Esophagus squamous epithelium (tissue), 5 donors: Measurements from ENCODE around the gene ANKRD52. TPM values are rescaled to one million over a fixed set of nuclear protein-coding genes. Genes with fewer than 3 reads are reported as not detected.

Source experiments
- DNase-seq: peaks from one replicate; lab custom pipeline; 2025; lab: John Stamatoyannopoulos, UW
- H3K27ac ChIP-seq, 4 donors: fragments of 200-600 bp; sonication (generic); one replicate each; pipeline ENCODE4 v1.5.1; 2016 to 2019; ENCODE audit warnings: mild to moderate bottlenecking in 1 of 4
- H3K27me3 ChIP-seq, 4 donors: fragments of 200-600 bp; sonication (generic); 1 replicate in 3 of 4; 2 replicates in 1 of 4; pipeline versions ENCODE4 v1.5.1 to v1.6.0; 2017 to 2021; ENCODE audit warnings: antibody characterized with exemption in 1 of 4
- H3K36me3 ChIP-seq, 3 donors: fragments of 200-600 bp; sonication (generic); one replicate each; pipeline ENCODE4 v1.5.1; 2016 to 2019
- H3K4me1 ChIP-seq, 3 donors: fragments of 200-600 bp; sonication (generic); one replicate each; pipeline ENCODE4 v1.5.1; 2017 to 2019
- H3K4me3 ChIP-seq, 4 donors: fragments of 200-600 bp; sonication (generic); 1 replicate in 3 of 4; 2 replicates in 1 of 4; pipeline ENCODE4 v1.5.1; 2016 to 2019; ENCODE audit warnings: mild to moderate bottlenecking in 2 of 4, moderate library complexity in 1 of 4
- H3K9me3 ChIP-seq, 3 donors: fragments of 200-600 bp; sonication (generic); one replicate each; pipeline ENCODE4 v1.5.1; 2016 to 2019
- POLR2A ChIP-seq, 4 donors: fragments of 450-650 bp; IDR thresholded peaks; one replicate each; pipeline ENCODE4 v1.6.1; 2017; ENCODE audit warnings: antibody characterized with exemption in 4 of 4, mild to moderate bottlenecking in 4 of 4, moderate library complexity in 3 of 4
- WGBS, 2 donors: methylation state at CpG; one replicate each; pipeline ENCODE4 v1.1.5; 2018; 5-methylcytosine and 5-hydroxymethylcytosine counted together
- intact Hi-C: fragments of 100-400 bp; cut with DNase I; formaldehyde crosslinking; loops from one replicate; pipeline ENCODE4 v1.15.0; 2022
- total RNA-seq, 4 donors: library from RNA; depleted of rRNA; stranded (reverse); fragments of >200 nt; gene quantifications; one replicate each; pipeline ENCODE4 v1.1.0, GENCODE V29; 2016
- TF ChIP-seq, protein P1 (sequence below), 6 experiments: fragments of 450-650 bp in 4 of 6; fragments of 200-600 bp in 2 of 6; sonication (generic) in 2 of 6; IDR thresholded peaks; one replicate each; pipeline ENCODE4 v1.5.1; 2016 to 2019; ENCODE audit warnings: antibody characterized with exemption in 6 of 6, mild to moderate bottlenecking in 4 of 6, moderate library complexity in 4 of 6
- donor health status: DM: yes; HTN: yes; CAD: no.

ANKRD52 gene
- total RNA-seq, 4 donors from 2014 or later = 9.2 to 15.8 (median 13.9) TPM

GRCh38 chr12:56261503-56262232, 3.5 kb upstream of the ANKRD52 start:
- H3K27ac ChIP-seq = no peak overlapping the region
- no peaks in the 10 kb centered on the region for H3K9me3 ChIP-seq
- H3K27me3 ChIP-seq = no peaks in the 10 kb centered on the region
- WGBS, 2 donors = 67 to 75% methylated on average over 5 of the region's 5 CpGs
- no peak overlapping the region for H3K4me3 ChIP-seq
- no peak for DNase-seq
- intact Hi-C loops = no loop called here
- TF ChIP-seq POLR2A (IDR thresholded peaks at IDR 0.05) = no peak
- TF ChIP-seq, protein P1, sequence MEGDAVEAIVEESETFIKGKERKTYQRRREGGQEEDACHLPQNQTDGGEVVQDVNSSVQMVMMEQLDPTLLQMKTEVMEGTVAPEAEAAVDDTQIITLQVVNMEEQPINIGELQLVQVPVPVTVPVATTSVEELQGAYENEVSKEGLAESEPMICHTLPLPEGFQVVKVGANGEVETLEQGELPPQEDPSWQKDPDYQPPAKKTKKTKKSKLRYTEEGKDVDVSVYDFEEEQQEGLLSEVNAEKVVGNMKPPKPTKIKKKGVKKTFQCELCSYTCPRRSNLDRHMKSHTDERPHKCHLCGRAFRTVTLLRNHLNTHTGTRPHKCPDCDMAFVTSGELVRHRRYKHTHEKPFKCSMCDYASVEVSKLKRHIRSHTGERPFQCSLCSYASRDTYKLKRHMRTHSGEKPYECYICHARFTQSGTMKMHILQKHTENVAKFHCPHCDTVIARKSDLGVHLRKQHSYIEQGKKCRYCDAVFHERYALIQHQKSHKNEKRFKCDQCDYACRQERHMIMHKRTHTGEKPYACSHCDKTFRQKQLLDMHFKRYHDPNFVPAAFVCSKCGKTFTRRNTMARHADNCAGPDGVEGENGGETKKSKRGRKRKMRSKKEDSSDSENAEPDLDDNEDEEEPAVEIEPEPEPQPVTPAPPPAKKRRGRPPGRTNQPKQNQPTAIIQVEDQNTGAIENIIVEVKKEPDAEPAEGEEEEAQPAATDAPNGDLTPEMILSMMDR (IDR thresholded peaks at IDR 0.05) = no peak
- H3K36me3 ChIP-seq = peaks cover 0 to 4% (median 0%) of the 10 kb centered on the region in 3 donors
- H3K4me1 ChIP-seq = peaks cover 9 to 39% (median 25%) of the 10 kb centered on the region in 3 donors

DNA sequence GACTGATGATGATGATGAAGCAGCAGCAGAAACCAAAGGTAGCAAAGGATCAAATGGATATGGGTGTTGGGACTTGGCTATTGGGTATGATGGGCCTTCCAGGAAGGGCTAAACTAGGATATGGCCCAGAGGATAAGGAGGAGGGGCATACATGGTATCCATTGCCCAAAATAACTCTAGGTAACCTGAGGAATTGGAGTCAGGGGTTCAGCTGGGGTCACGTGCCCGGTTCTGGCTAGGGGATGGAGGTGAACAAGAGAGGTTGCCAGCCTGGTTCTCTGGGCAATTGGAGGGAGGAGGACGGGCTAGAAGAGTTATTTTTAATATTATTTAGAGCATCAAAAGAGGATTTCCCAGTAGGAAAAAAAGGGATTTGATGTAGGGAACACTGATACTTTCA, 2.7 kb upstream of the ANKRD52 start:
- Histone ChIP-seq H3K36me3 (peaks cover 0 to 12% (median under 1%) of the 10 kb centered on the region in 3 donors), H3K27me3 (no peaks in the 10 kb centered on the region), H3K9me3 (no peaks in the 10 kb centered on the region), H3K4me3 (no peak overlapping the region), H3K4me1 (peaks cover 15 to 39% (median 27%) of the 10 kb centered on the region in 3 donors), H3K27ac (no peak overlapping the region)
- intact Hi-C loops = no loop called here
- DNase-seq = no peak
- WGBS, 2 donors = 83 to 93% methylated on average over 3 of the region's 3 CpGs
- TF ChIP-seq, protein P1 (IDR thresholded peaks at IDR 0.05) = no peak
- no peak for TF ChIP-seq POLR2A (IDR thresholded peaks at IDR 0.05)

- Histone ChIP-seq H3K36me3 (peaks cover 3 to 17% (median 5%) of the 10 kb centered on the region in 3 donors), H3K4me1 (peaks cover 15 to 38% (median 24%) of the 10 kb centered on the region in 3 donors), H3K9me3 (no peaks in the 10 kb centered on the region), H3K27ac (no peak overlapping the region), H3K4me3 (no peak overlapping the region), H3K27me3 (no peaks in the 10 kb centered on the region)
- WGBS, 2 donors = 88 to 89% methylated on average over 5 to 8 of the region's 8 CpGs
- TF ChIP-seq, protein P1 (IDR thresholded peaks at IDR 0.05) = no peak
- no peak for TF ChIP-seq POLR2A (IDR thresholded peaks at IDR 0.05)
- no peak for DNase-seq
- intact Hi-C loops = no loop called here
Observed at GRCh38 chr12:56260380-56260779, 2.2 kb upstream of the ANKRD52 start.

DNA sequence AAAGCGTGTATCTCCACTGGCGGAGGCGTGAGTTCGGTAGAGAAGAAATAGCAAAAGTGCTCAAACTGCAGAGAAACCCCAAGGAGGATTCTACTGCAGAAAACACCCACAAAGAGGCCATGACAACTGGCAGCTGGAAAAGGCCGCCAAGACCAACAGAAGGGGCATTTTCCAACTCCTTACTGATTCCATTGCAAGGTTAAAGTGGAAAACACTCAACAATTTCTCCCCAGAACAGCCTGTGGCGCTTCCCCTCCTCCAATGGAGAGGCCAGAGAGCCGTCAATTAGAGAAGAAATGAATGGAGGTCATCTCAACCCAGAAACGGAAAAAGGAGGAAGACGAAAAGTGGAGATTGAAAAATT, 618 bp upstream of the ANKRD52 start:
- TF ChIP-seq, protein P1 (IDR thresholded peaks at IDR 0.05) = no peak
- no peak for TF ChIP-seq POLR2A (IDR thresholded peaks at IDR 0.05)
- intact Hi-C loops = no loop called here

DNA sequence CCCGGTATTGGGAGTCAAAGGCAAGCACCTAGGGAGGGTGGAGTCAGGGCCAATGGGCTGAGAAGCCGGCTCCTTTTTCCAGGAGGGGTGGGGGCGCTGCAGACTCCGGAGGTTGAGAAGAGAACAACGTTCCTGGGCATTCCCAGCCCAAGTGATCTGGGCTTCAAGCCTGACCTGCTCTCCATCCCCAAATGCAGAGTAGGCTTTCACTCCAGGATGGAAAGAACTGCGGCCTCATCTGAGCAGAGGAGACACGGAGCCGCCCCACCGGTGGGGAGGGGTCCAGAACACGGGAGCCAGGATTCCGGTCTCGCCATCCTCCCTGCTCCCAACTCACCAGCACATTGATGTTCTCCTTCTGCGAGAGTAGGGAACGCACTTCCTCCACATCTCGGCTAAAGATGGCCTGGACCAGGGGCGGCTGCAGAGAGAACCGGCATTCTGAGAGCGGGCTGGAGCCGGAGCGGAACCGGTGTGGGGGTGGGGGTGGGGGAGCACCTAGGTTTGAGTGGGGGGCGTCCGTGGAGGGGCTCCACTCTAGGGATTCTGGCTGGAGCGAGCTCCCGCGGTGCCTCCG, 605 bp downstream of the ANKRD52 start:
- DNase-seq = no peak
- Histone ChIP-seq H3K36me3 (peaks cover 22 to 45% (median 33%) of the 10 kb centered on the region in 3 donors), H3K27me3 (no peaks in the 10 kb centered on the region), H3K9me3 (no peaks in the 10 kb centered on the region), H3K4me3 (peak overlapping the region; percentile 74 to 90 (median 82)), H3K4me1 (peaks cover 15 to 38% (median 24%) of the 10 kb centered on the region in 3 donors), H3K27ac (peak overlapping the region; percentile 89 to 96 (median 94))
- WGBS, 2 donors = 0 to 6% methylated on average over 2 to 3 of the region's 27 CpGs
- intact Hi-C loops = no loop called here
- TF ChIP-seq, protein P1 (IDR thresholded peaks at IDR 0.05) = no peak
- TF ChIP-seq POLR2A (IDR thresholded peaks at IDR 0.05) = no peak

More for the DNA sequence above, 618 bp upstream of the ANKRD52 start:
- H3K27me3 ChIP-seq = no peaks in the 10 kb centered on the region
- H3K4me1 ChIP-seq = peaks cover 15 to 38% (median 24%) of the 10 kb centered on the region in 3 donors
- peak overlapping the region; percentile 89 to 96 (median 94) for H3K27ac ChIP-seq
- H3K36me3 ChIP-seq = peaks cover 10 to 33% (median 21%) of the 10 kb centered on the region in 3 donors
- 11 to 12% methylated on average over 9 of the region's 9 CpGs for WGBS, 2 donors
- DNase-seq = no peak
- H3K4me3 ChIP-seq = peak overlapping the region; percentile 74 to 90 (median 82)
- H3K9me3 ChIP-seq = no peaks in the 10 kb centered on the region
